Measurements from ENCODE around the gene FAM81B.

- TF ChIP-seq CTCF (IDR thresholded peaks at IDR 0.05; ENCODE audit: low read length) (no peak), EZH2 (IDR thresholded peaks at IDR 0.05; ENCODE audit: borderline replicate concordance, low read length) (no peak)
These were observed 43.6 kb upstream of the FAM81B start for GRCh38 chr5:95347506-95348120.
